HEK293 (cell line): Measurements from ENCODE around the gene YJU2.
A peak's percentile ranks its signal among the peaks of the same experiment; 100 is the strongest.

Experiments
- CTCF ChIA-PET: fragments of 350-600 bp; formaldehyde crosslinking; extraction: SDS; loops from one replicate; lab custom pipeline; 2021; ENCODE audit warnings: antibody characterized with exemption; lab: Yijun Ruan, JAX
- POLR2A ChIA-PET: fragments of 300-600 bp; formaldehyde crosslinking; extraction: SDS; loops from one replicate; lab custom pipeline; 2020; ENCODE audit warnings: antibody characterized with exemption, inconsistent platforms; lab: Yijun Ruan, JAX
- H3K27ac ChIP-seq: fragments of 200-500 bp; sonication (Bioruptor generic); 2 replicates; pipeline ENCODE4 v1.5.1; 2014; ENCODE audit warnings: low read depth, low read length, control low read depth, inconsistent platforms; ENCODE audit errors: extremely low read depth
- H3K36me3 ChIP-seq, 2 experiments: fragments of 200-500 bp in 1 of 2; sonication (Bioruptor generic) in 1 of 2; 1 replicate in 1 of 2; 2 replicates in 1 of 2; pipeline ENCODE4 v1.5.1; 2014 to 2017; ENCODE audit warnings: inconsistent platforms in 2 of 2, low read length in 2 of 2; ENCODE audit not compliant: control insufficient read depth in 2 of 2, insufficient read depth in 1 of 2
- H3K4me1 ChIP-seq: fragments of 200-500 bp; sonication (Bioruptor generic); 2 replicates; pipeline ENCODE4 v1.5.1; 2014; ENCODE audit warnings: mild to moderate bottlenecking, low read length, inconsistent platforms; ENCODE audit not compliant: control insufficient read depth, insufficient read depth
- H3K4me3 ChIP-seq: 2 replicates; pipeline ENCODE4 v1.5.1; 2011; ENCODE audit warnings: low read depth, mild to moderate bottlenecking, control low read depth, low read length, moderate library complexity
- H3K9me3 ChIP-seq: fragments of 200-500 bp; sonication (Bioruptor generic); 2 replicates; pipeline ENCODE4 v1.5.1; 2014; ENCODE audit warnings: low read depth, low read length, inconsistent platforms; ENCODE audit not compliant: control insufficient read depth, insufficient read depth
- PATZ1 ChIP-seq: fragments of 450-650 bp; formaldehyde crosslinking; IDR thresholded peaks from 2 replicates; pipeline ENCODE4 v1.5.1; 2016; ENCODE audit warnings: missing biosample characterization, missing genetic modification characterization
- WT1 ChIP-seq: fragments of 450-650 bp; formaldehyde crosslinking; IDR thresholded peaks from 2 replicates; pipeline ENCODE4 v1.5.1; 2016; ENCODE audit warnings: missing biosample characterization, missing genetic modification characterization
- ZBTB10 ChIP-seq: fragments of 450-650 bp; formaldehyde crosslinking; IDR thresholded peaks from 2 replicates; pipeline ENCODE4 v1.5.1; 2016; ENCODE audit warnings: missing biosample characterization, missing genetic modification characterization
- ZBTB8A ChIP-seq: fragments of 450-650 bp; formaldehyde crosslinking; IDR thresholded peaks from 2 replicates; pipeline ENCODE4 v1.5.1; 2016; ENCODE audit warnings: missing biosample characterization, missing genetic modification characterization
- ZFP41 ChIP-seq: fragments of 450-650 bp; formaldehyde crosslinking; IDR thresholded peaks from 2 replicates; pipeline ENCODE4 v1.5.1; 2016; ENCODE audit warnings: missing biosample characterization, missing genetic modification characterization, borderline replicate concordance
- ZNF16 ChIP-seq: fragments of 450-650 bp; formaldehyde crosslinking; IDR thresholded peaks from 2 replicates; pipeline ENCODE4 v1.5.1; 2016; ENCODE audit warnings: low read depth, missing biosample characterization, missing genetic modification characterization
- ZNF23 ChIP-seq: fragments of 450-650 bp; formaldehyde crosslinking; IDR thresholded peaks from 2 replicates; pipeline ENCODE4 v1.5.1; 2016; ENCODE audit warnings: missing biosample characterization, missing genetic modification characterization, borderline replicate concordance
- ZNF302 ChIP-seq: fragments of 450-650 bp; formaldehyde crosslinking; IDR thresholded peaks from 2 replicates; pipeline ENCODE4 v1.5.1; 2016; ENCODE audit warnings: missing biosample characterization, missing genetic modification characterization, low read depth
- ZNF362 ChIP-seq: fragments of 450-650 bp; formaldehyde crosslinking; IDR thresholded peaks from 2 replicates; pipeline ENCODE4 v1.5.1; 2016; ENCODE audit warnings: missing biosample characterization, missing genetic modification characterization
- ZNF391 ChIP-seq: fragments of 450-650 bp; formaldehyde crosslinking; IDR thresholded peaks from 2 replicates; pipeline ENCODE4 v1.5.1; 2016; ENCODE audit warnings: low read depth, missing biosample characterization, missing genetic modification characterization, borderline replicate concordance
- ZNF398 ChIP-seq: fragments of 450-650 bp; formaldehyde crosslinking; IDR thresholded peaks from 2 replicates; pipeline ENCODE4 v1.5.1; 2017; ENCODE audit warnings: missing biosample characterization, missing genetic modification characterization
- ZNF510 ChIP-seq: fragments of 450-650 bp; formaldehyde crosslinking; IDR thresholded peaks from 2 replicates; pipeline ENCODE4 v1.5.1; 2018; ENCODE audit warnings: mild to moderate bottlenecking, missing genetic modification characterization, missing biosample characterization; ENCODE audit not compliant: insufficient replicate concordance
- ZNF518A ChIP-seq: fragments of 450-650 bp; formaldehyde crosslinking; conservative IDR thresholded peaks from 2 replicates; pipeline ENCODE4 v1.5.1; 2016; ENCODE audit warnings: low read depth, missing biosample characterization, missing genetic modification characterization
- ZNF549 ChIP-seq: fragments of 450-650 bp; IDR thresholded peaks from 2 replicates; pipeline ENCODE4 v1.5.1; 2018; ENCODE audit warnings: missing biosample characterization, missing genetic modification characterization, mild to moderate bottlenecking, inconsistent platforms, moderate library complexity
- ZNF776 ChIP-seq: fragments of 450-650 bp; formaldehyde crosslinking; IDR thresholded peaks from 2 replicates; pipeline ENCODE4 v1.5.0; 2017; ENCODE audit warnings: missing biosample characterization, missing genetic modification characterization, borderline replicate concordance
- ZNF792 ChIP-seq: fragments of 450-650 bp; formaldehyde crosslinking; IDR thresholded peaks from 2 replicates; pipeline ENCODE4 v1.5.1; 2016; ENCODE audit warnings: missing biosample characterization, missing genetic modification characterization
- ZNF830 ChIP-seq: fragments of 450-650 bp; IDR thresholded peaks from 2 replicates; pipeline ENCODE4 v1.5.0; 2018; ENCODE audit warnings: missing biosample characterization, missing genetic modification characterization, low read depth, mild to moderate bottlenecking, moderate library complexity

YJU2 gene

GRCh38 chr19:4278010-4278409 lies 31.1 kb downstream of the YJU2 start:
- no peaks in the 10 kb centered on the region; the same call in 1 of the 2 replicates for H3K4me1 ChIP-seq
- no peaks in the 10 kb centered on the region for H3K9me3 ChIP-seq
- TF ChIP-seq ZNF510 (tag by site-specific recombination) (no peak), ZNF518A (no peak), ZNF549 (no peak), ZNF391 (tag by site-specific recombination) (no peak), ZNF830 (tag by site-specific recombination) (no peak), ZNF362 (tag by site-specific recombination) (no peak), ZNF23 (no peak), ZBTB8A (tag by site-specific recombination) (no peak), ZNF776 (no peak), ZNF302 (tag by site-specific recombination) (no peak), ZNF792 (tag by site-specific recombination) (no peak)
- POLR2A ChIA-PET, result interaction anchor here (1.4 to 2.7 kb wide), 2 partner anchors 41 to 65 kb away, joined by 4 to 9 read pairs; partner anchors contain the start of gene MPND
- CTCF ChIA-PET, result interaction anchor here (0.6 to 1.7 kb wide), 4 partner anchors 9 to 281 kb away, joined by 3 to 12 read pairs (median 6); no protein-coding TSS in a partner anchor
- no peak overlapping the region for H3K27ac ChIP-seq
- no peak overlapping the region for H3K4me3 ChIP-seq
- H3K36me3 ChIP-seq, result no peaks in the 10 kb centered on the region

GRCh38 chr19:4278419-4279266 lies 31.8 kb downstream of the YJU2 start, which contains the start of gene SHD:
Gene SHD, plus strand, starts transcription at chr19:4279266. Its CDS starts 798 bp downstream, at chr19:4280064.
- POLR2A ChIA-PET, result interaction anchor here (2.7 kb wide), 1 partner anchor 64 kb away, joined by 9 read pairs; the partner anchor contains the start of gene MPND
- CTCF ChIA-PET, result interaction anchor here (0.6 to 1.7 kb wide), 4 partner anchors 12 to 280 kb away, joined by 3 to 12 read pairs (median 3); no protein-coding TSS in a partner anchor
- Histone ChIP-seq H3K4me1 (no peaks in the 10 kb centered on the region; the same call in 1 of the 2 replicates), H3K4me3 (peak within 1 kb of the TSS; percentile 13), H3K36me3 (no peaks in the 10 kb centered on the region), H3K27ac (no peak within 1 kb of the TSS), H3K9me3 (no peaks in the 10 kb centered on the region)
- TF ChIP-seq ZFP41 (tag by site-specific recombination) (no peak), PATZ1 (tag by site-specific recombination) (0 out of 2 replicates have a peak, but pooled peaks have one; percentile 12), ZNF398 (tag by site-specific recombination) (peak; percentile 59), ZNF16 (no peak), WT1 (no peak), ZNF362 (tag by site-specific recombination) (no peak), ZBTB10 (no peak)
